ENCODE data around the gene TFAP2A.

The TFAP2A gene

DNA sequence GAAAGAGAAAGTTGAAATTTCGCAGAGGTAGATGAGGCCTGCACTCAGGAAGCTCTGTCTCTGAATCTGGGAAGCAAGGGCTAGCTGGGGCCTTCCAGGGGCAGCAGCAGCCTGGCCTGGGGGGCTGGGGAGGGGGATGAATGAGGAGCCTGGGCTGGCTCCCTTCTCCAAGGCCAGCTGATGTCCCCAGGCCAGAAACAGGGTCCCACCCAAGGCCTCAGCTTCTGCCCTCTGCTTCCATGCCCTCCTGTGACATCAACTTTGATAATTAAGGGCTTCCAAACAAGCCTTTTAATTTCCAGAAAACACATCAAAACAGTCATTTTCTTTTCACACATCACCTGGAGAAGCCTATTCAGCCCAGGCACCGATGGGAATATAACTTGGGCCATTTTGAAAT, 15.4 kb downstream of the TFAP2A start:
- TF ChIP-seq, protein P1, sequence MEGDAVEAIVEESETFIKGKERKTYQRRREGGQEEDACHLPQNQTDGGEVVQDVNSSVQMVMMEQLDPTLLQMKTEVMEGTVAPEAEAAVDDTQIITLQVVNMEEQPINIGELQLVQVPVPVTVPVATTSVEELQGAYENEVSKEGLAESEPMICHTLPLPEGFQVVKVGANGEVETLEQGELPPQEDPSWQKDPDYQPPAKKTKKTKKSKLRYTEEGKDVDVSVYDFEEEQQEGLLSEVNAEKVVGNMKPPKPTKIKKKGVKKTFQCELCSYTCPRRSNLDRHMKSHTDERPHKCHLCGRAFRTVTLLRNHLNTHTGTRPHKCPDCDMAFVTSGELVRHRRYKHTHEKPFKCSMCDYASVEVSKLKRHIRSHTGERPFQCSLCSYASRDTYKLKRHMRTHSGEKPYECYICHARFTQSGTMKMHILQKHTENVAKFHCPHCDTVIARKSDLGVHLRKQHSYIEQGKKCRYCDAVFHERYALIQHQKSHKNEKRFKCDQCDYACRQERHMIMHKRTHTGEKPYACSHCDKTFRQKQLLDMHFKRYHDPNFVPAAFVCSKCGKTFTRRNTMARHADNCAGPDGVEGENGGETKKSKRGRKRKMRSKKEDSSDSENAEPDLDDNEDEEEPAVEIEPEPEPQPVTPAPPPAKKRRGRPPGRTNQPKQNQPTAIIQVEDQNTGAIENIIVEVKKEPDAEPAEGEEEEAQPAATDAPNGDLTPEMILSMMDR (conservative IDR thresholded peaks at IDR 0.05; ENCODE audit: control insufficient read depth, insufficient read depth, low read depth, low read length) = no peak
- H3K4me3 ChIP-seq (ENCODE audit: control insufficient read depth, low read depth, low read length) = no peak overlapping the region
- no peak for DNase-seq (ENCODE audit: low read depth)

DNA sequence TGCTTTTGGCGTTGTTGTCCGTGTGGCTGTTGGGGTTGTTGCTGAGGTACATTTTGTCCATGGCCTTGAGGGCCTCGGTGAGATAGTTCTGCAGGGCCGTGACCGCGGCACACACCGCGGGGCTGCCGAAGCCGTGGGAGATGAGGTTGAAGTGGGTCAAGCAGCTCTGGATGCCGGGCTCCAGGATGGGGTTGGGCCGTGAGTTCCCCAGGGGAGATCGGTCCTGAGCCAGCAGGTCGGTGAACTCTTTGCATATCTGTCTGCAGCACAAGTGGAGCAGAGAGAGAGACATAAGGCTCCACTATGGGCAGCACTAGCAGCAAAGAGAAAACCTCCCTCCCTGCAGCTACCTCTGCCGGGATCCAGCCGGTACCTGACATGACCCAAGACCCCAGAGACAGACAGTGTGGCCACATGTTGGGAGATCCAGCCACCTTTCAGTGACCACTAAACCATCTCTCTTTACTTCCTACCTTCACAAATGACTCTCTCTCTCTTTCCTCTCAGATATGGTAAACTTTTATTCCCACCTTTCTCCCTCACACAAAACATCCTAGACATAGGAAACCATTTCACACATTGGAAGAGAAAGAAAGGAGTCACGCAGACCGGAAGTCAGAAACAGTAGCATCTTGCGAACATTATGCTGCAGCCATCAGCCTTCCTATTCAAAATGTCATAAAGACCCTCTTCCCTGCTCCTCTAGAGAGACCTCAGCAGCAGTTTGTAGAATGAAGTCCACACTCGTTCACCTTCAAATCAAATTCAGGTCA, 16.2 kb downstream of the TFAP2A start:
- no peak overlapping the region for H3K4me3 ChIP-seq (ENCODE audit: control insufficient read depth, low read depth, low read length)
- TF ChIP-seq, protein P1 (conservative IDR thresholded peaks at IDR 0.05; ENCODE audit: control insufficient read depth, insufficient read depth, low read depth, low read length) = no peak
- DNase-seq (ENCODE audit: low read depth) = no peak

DNA sequence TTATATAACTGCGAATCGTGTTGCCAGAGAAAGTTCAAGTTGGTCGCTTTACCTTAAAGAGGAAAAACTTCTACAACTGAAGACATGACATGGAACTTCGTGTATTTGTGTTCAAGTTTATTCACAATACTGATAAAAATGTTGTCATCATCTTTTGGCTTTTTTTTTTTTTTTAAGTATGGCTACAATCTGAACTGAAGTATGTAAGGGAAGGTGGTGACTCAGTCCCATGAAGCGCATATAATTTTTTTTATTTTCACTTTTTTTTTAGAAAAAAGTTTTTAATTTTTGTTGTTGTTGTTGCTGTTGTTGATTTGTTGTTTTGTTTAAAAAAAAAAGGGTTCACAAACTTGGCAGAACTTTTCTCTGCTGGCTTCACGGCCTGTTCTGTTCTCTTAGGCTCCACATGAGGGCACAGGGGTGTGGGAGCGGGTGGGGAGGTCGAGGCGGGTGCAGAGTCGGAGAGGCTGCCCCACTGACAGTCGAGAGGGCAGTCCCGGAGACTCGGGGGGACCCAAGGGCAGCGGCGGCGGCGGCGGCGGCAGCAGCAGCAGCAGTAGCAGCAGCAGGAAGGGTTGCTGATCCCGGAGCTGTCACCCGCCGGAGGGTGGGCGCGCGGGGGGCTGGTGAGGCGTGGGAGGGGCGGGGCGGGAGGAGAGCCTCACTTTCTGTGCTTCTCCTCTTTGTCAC, 17.0 kb downstream of the TFAP2A start:
- TF ChIP-seq, protein P1 (conservative IDR thresholded peaks at IDR 0.05; ENCODE audit: control insufficient read depth, insufficient read depth, low read depth, low read length) = no peak
- DNase-seq (ENCODE audit: low read depth) = no peak
- H3K4me3 ChIP-seq (ENCODE audit: control insufficient read depth, low read depth, low read length) = no peak overlapping the region

DNA sequence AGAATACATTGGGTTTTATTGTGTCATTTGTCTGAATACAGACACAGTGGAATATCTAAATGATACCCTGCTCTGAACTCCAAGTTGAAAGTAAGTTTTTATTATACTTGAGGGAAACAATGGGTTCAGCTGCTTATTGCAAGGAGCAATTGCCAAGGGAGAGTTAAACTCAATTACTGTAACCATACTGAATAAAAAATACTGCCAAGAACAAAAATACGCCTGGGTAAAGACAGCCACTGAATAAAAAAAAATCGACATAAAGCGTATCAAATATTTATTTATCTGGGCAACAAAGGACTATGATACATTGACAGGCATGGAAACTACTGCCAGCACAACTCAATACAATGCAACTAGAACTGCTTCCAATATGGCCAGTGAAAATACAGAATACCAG, 18.1 kb downstream of the TFAP2A start:
- TF ChIP-seq, protein P1 (conservative IDR thresholded peaks at IDR 0.05; ENCODE audit: control insufficient read depth, insufficient read depth, low read depth, low read length) = no peak
- no peak overlapping the region for H3K4me3 ChIP-seq (ENCODE audit: control insufficient read depth, low read depth, low read length)
- no peak for DNase-seq (ENCODE audit: low read depth)

DNA sequence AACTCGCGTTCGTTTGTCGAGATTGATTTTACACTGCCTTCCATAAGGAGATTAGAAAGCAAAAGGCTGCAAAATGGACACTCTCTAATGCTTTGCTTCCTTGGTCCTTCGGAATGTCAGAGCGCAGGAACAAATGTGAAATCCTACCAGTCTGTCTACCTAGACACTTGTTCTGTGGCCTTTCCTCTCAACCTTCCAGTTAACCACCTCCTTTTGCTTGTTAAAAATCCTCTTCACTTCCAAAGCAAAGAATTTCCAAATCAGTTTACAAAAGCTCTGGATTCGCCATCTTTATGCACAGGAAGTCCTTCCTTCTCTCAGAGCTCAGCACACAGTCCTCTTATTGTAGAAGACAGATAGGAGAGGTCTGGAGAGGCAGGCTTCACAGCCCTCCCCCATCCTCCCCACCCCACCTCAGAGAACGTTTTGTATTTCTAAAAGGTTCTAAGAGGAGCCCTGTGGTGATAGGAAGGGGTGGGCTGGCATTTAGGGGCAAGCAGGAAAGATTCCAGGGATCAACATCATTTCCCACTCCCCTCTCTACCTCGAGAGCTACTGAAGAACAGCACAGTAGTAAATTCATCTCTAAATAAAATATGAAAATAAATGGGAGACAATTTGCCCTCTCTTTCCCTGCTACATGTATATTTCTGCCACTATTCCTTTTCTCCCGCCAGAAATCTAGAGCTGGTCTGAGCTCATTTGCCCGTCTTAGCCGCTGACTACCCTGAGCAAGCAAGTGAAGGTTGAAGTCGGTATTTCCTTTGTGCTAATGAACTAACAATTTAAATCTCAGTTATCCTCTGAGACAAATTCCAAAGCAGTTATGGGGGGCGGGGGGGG, 18.9 kb downstream of the TFAP2A start:
- no peak overlapping the region for H3K4me3 ChIP-seq (ENCODE audit: control insufficient read depth, low read depth, low read length)
- DNase-seq (ENCODE audit: low read depth) = no peak
- TF ChIP-seq, protein P1 (conservative IDR thresholded peaks at IDR 0.05; ENCODE audit: control insufficient read depth, insufficient read depth, low read depth, low read length) = no peak

DNA sequence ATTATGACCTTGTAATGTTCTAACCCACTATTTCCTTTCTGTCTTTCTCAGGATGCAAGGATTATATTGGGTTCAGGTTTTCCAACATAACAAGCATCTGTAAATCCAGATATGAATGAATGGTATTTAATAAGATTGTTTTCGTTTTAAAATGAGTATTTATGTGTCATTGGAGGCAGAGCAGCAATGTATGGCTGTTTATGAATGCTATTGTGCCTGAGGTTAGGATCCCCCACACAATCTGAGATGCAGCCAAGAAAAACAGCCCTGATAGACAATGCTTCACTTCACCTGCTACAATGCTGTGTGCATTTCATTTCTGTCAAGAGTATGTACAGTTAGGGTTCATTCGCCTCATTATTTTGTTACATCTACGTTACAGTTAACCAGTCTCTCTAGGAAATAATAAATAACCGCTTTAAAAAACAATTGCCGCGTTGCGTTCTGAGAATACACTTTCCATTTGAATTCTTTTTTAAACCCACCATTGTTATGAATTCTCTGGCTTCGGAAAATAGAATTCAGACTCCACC, 19.6 kb downstream of the TFAP2A start:
- TF ChIP-seq, protein P1 (conservative IDR thresholded peaks at IDR 0.05; ENCODE audit: control insufficient read depth, insufficient read depth, low read depth, low read length) = no peak
- DNase-seq (ENCODE audit: low read depth) = no peak
- H3K4me3 ChIP-seq (ENCODE audit: control insufficient read depth, low read depth, low read length) = no peak overlapping the region
